ENCODE results near the gene KCNH3.

The KCNH3 gene, protein sequence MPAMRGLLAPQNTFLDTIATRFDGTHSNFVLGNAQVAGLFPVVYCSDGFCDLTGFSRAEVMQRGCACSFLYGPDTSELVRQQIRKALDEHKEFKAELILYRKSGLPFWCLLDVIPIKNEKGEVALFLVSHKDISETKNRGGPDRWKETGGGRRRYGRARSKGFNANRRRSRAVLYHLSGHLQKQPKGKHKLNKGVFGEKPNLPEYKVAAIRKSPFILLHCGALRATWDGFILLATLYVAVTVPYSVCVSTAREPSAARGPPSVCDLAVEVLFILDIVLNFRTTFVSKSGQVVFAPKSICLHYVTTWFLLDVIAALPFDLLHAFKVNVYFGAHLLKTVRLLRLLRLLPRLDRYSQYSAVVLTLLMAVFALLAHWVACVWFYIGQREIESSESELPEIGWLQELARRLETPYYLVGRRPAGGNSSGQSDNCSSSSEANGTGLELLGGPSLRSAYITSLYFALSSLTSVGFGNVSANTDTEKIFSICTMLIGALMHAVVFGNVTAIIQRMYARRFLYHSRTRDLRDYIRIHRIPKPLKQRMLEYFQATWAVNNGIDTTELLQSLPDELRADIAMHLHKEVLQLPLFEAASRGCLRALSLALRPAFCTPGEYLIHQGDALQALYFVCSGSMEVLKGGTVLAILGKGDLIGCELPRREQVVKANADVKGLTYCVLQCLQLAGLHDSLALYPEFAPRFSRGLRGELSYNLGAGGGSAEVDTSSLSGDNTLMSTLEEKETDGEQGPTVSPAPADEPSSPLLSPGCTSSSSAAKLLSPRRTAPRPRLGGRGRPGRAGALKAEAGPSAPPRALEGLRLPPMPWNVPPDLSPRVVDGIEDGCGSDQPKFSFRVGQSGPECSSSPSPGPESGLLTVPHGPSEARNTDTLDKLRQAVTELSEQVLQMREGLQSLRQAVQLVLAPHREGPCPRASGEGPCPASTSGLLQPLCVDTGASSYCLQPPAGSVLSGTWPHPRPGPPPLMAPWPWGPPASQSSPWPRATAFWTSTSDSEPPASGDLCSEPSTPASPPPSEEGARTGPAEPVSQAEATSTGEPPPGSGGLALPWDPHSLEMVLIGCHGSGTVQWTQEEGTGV

DNA sequence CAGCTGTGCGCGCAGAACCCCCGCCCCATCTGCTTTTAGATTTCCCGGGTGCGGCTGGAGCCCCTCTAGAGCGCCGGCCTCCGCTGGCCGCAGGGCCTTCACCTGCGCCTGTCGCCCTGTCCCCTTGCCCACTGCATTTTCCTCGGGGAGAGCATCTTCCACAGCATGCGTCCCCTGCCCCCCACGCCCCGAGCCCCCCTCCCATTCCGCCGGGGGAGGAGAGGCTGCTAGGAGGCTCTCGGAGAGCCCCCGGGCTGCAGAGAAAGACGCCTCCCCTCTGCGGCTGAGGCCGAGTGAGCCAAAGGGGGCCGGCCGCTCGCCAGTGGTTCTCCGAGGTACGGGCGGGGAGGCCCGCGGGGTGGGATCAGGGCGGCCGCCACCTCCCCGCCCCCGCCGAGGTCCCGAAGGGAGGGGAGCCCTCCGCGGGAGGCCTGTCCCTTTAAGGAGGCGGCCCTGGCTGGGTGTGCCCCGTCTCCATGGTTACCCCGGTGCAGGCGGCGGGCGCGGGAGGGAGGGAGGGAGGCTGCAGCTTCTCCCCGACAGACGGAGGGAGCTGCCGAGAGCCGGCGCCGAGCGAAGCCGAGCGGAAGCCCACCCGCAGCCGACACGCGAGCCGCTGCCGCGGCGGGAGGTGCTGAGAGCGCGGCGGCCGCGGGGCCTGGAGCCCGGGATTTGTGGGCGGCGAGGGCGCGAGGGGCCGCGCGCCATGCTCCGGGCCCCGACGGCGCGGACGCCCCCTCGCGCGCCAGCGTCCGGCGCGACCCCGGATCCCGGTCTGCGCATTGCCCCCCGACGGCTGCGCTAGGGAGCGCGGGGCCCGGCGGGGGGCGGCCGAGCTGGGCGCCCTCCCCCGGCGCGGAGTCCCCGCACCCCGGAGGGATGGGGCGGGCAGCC, at the start of gene KCNH3:
Gene KCNH3 (plus strand): TSS at position 521 of the 894 bp plus-strand sequence. CDS start 387 bp downstream, outside the sequence.
- H3K4me3 ChIP-seq (ENCODE audit: severe bottlenecking) = peak within 1 kb of the TSS; percentile 44
- H3K36me3 ChIP-seq (ENCODE audit: low read depth) = no peaks in the 10 kb centered on the region
- H3K4me1 ChIP-seq (ENCODE audit: insufficient read depth, poor library complexity, severe bottlenecking) = peaks cover 9% of the 10 kb centered on the region
- H3K9me3 ChIP-seq (ENCODE audit: severe bottlenecking) = no peaks in the 10 kb centered on the region
- TF ChIP-seq, protein P1, sequence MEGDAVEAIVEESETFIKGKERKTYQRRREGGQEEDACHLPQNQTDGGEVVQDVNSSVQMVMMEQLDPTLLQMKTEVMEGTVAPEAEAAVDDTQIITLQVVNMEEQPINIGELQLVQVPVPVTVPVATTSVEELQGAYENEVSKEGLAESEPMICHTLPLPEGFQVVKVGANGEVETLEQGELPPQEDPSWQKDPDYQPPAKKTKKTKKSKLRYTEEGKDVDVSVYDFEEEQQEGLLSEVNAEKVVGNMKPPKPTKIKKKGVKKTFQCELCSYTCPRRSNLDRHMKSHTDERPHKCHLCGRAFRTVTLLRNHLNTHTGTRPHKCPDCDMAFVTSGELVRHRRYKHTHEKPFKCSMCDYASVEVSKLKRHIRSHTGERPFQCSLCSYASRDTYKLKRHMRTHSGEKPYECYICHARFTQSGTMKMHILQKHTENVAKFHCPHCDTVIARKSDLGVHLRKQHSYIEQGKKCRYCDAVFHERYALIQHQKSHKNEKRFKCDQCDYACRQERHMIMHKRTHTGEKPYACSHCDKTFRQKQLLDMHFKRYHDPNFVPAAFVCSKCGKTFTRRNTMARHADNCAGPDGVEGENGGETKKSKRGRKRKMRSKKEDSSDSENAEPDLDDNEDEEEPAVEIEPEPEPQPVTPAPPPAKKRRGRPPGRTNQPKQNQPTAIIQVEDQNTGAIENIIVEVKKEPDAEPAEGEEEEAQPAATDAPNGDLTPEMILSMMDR (IDR thresholded peaks at IDR 0.05; ENCODE audit: poor library complexity, severe bottlenecking) = no peak
- H3K27me3 ChIP-seq (ENCODE audit: insufficient read depth, poor library complexity, severe bottlenecking) = peaks cover 14% of the 10 kb centered on the region
- ATAC-seq (ENCODE audit: low read depth) (peak; percentile 68), DNase-seq (ENCODE audit: low spot score) (peak; percentile 84)
- no peak within 1 kb of the TSS for H3K27ac ChIP-seq (ENCODE audit: poor library complexity, severe bottlenecking)

DNA sequence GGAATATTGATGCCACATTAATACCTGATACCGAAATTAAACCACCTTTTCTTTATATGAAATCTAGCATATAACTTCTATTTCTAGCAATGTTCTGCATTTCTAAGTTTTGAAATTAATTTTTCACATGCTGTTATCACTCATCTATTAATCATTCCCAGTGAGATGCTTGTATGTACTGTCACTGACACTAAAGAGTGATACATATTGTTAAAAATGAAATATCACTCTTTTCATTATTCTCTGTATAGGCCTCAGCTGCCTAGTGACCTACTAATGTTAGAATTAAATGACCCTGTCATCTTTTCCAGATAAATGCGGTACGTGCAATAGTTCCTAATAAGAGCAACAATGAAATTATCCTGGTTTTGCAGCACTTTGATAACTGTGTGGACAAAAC, 49.7 kb upstream of the KCNH3 start:
- peaks cover 39% of the 10 kb centered on the region for H3K36me3 ChIP-seq (ENCODE audit: low read depth)
- no peaks in the 10 kb centered on the region for H3K27me3 ChIP-seq (ENCODE audit: insufficient read depth, poor library complexity, severe bottlenecking)
- DNase-seq (ENCODE audit: low spot score) = no peak
- no peaks in the 10 kb centered on the region for H3K9me3 ChIP-seq (ENCODE audit: severe bottlenecking)
- TF ChIP-seq, protein P1 (IDR thresholded peaks at IDR 0.05; ENCODE audit: poor library complexity, severe bottlenecking) = no peak
- ATAC-seq (ENCODE audit: low read depth) = no peak
- H3K4me3 ChIP-seq (ENCODE audit: severe bottlenecking) = no peak overlapping the region
- H3K27ac ChIP-seq (ENCODE audit: poor library complexity, severe bottlenecking) = peak overlapping the region; percentile 78
- peaks cover 37% of the 10 kb centered on the region for H3K4me1 ChIP-seq (ENCODE audit: insufficient read depth, poor library complexity, severe bottlenecking)

DNA sequence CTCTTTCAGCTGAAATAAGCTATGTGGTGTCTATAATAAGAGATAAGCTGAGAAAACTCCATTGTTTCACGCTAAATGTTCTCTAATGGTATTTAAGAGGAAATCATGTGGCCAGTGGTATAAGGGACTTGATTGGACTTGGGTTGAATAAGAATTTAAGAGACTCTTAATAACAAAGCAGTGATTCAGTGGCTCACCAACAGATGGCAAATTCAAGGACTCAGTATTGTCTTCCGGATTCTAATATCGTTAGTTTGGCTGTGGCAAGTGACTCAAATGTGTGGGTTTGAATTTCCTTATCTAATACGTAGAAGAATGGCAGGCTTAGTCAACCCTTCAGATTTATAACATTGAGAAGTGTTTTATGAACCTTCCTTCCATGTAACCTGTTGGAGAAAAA, 49.1 kb upstream of the KCNH3 start:
- DNase-seq (ENCODE audit: low spot score) (no peak), ATAC-seq (ENCODE audit: low read depth) (peak; percentile 78)
- H3K9me3 ChIP-seq (ENCODE audit: severe bottlenecking) = no peaks in the 10 kb centered on the region
- no peak overlapping the region for H3K4me3 ChIP-seq (ENCODE audit: severe bottlenecking)
- H3K27me3 ChIP-seq (ENCODE audit: insufficient read depth, poor library complexity, severe bottlenecking) = no peaks in the 10 kb centered on the region
- TF ChIP-seq, protein P1 (IDR thresholded peaks at IDR 0.05; ENCODE audit: poor library complexity, severe bottlenecking) = peak; percentile 19
- peaks cover 39% of the 10 kb centered on the region for H3K36me3 ChIP-seq (ENCODE audit: low read depth)
- peaks cover 37% of the 10 kb centered on the region for H3K4me1 ChIP-seq (ENCODE audit: insufficient read depth, poor library complexity, severe bottlenecking)
- peak overlapping the region; percentile 78 for H3K27ac ChIP-seq (ENCODE audit: poor library complexity, severe bottlenecking)

DNA sequence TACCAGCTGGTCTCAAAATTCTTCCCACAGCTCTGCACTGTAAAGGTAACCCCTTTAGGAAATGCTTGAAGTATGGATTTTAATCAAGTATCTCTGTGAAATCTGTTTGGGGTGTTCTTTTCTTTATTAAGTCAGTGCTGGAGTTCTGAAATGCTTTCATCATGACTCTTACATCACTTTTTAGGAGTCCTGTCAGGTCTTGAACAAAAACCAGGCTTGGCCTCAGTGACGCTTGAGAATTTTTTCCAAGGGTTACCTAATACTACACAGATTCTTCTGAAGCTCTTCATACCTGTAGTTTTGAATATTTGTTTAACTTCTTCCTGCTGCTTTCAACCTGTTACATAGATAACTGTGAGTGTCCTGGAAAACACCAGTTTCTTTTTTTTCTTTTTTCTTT, 47.0 kb upstream of the KCNH3 start:
- ATAC-seq (ENCODE audit: low read depth) (peak; percentile 66), DNase-seq (ENCODE audit: low spot score) (no peak)
- Histone ChIP-seq H3K27me3 (ENCODE audit: insufficient read depth, poor library complexity, severe bottlenecking) (no peaks in the 10 kb centered on the region), H3K4me1 (ENCODE audit: insufficient read depth, poor library complexity, severe bottlenecking) (peaks cover 37% of the 10 kb centered on the region), H3K9me3 (ENCODE audit: severe bottlenecking) (no peaks in the 10 kb centered on the region), H3K36me3 (ENCODE audit: low read depth) (peaks cover 52% of the 10 kb centered on the region), H3K4me3 (ENCODE audit: severe bottlenecking) (no peak overlapping the region), H3K27ac (ENCODE audit: poor library complexity, severe bottlenecking) (peak overlapping the region; percentile 78)
- TF ChIP-seq, protein P1 (IDR thresholded peaks at IDR 0.05; ENCODE audit: poor library complexity, severe bottlenecking) = no peak

Measured in RWPE2 (cell line).